ENCODE measurements around the gene CAMK1. TPM values are rescaled to one million over a fixed set of nuclear protein-coding genes. Genes with fewer than 3 reads are reported as not detected.

The CAMK1 gene
- polyA plus RNA-seq, 10 donors: 10.0 to 19.5 (median 14.5) TPM

DNA sequence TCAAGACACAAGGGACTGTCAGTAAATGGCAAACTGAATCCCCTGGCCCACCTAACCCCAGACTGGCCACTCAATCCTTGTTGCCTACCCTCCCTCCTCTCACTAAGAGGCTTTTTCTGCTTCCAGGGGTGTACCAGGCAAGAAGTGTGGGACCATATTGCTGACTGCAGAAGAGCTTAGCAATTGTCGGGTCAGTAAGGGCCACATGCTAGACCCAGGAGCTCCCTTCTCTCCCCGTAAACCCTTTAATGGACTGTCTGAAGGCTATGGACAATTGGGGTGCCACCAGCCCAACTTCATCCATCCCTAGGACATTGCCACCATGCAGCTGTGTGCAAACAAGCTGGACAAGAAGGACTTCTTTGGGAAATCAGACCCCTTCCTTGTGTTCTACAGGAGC is 57.3 kb downstream of the CAMK1 start:
- DNase-seq: no peak

DNA sequence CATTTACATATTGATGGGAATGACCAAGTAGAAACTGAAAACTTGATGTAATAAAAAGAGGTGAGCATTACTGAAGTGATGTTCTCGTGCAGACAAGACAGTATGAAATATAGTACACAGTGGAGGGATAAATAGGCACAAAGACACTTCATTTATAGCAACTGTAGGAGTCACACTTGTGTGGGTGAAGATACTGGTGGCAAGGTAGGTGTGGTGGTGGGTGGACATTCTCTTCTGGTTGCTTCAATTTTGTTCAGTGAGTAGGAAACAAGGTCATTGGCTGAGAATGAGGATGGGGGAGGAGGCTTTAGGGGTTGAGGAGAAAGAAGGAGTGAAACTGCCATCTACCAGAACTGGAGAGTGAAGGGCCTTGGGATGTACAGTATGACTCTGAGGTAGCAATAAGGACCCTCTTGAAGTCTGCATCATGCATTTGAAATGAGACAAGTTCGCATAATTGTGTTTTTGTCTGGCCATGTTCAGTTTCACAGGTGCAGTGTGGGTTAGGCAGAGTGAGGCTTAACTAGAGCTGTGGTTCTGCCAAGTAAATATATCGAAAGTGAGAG is 59.5 kb downstream of the CAMK1 start:
- DNase-seq: no peak

Other genes starting within 250 kb of the CAMK1 start
- under 1 TPM in 6 of 10 donors, not detected in 4; 0.03 to 0.08 (median 0.05) TPM for gene LHFPL4, start 216.1 kb downstream of the CAMK1 start, polyA plus RNA-seq (ENCODE audit: insufficient read length in 10 of 10)
- 10 to 100 TPM; 17.6 to 23.0 (median 18.2) TPM for gene MTMR14, start 120.4 kb downstream of the CAMK1 start, polyA plus RNA-seq (ENCODE audit: insufficient read length in 10 of 10)
- not detected for gene CPNE9, start 66.1 kb downstream of the CAMK1 start, polyA plus RNA-seq (ENCODE audit: insufficient read length in 10 of 10)
- 10 to 100 TPM; 10.8 to 17.3 (median 12.9) TPM for gene BRPF1, start 38.2 kb downstream of the CAMK1 start, polyA plus RNA-seq (ENCODE audit: insufficient read length in 10 of 10)
- gene OGG1, start 20.0 kb downstream of the CAMK1 start, polyA plus RNA-seq (ENCODE audit: insufficient read length in 10 of 10): 10 to 100 TPM; 22.3 to 42.0 (median 28.0) TPM
- gene TADA3, start 22.5 kb upstream of the CAMK1 start, polyA plus RNA-seq (ENCODE audit: insufficient read length in 10 of 10): 10 to 100 TPM; 49.2 to 56.4 (median 53.4) TPM
- 100 to 1,000 TPM in 1 of 10 donors, 10 to 100 TPM in 9; 58.5 to 101 (median 82.9) TPM for gene ARPC4, start 23.1 kb upstream of the CAMK1 start, polyA plus RNA-seq (ENCODE audit: insufficient read length in 10 of 10)
- gene TTLL3, start 40.3 kb upstream of the CAMK1 start, polyA plus RNA-seq (ENCODE audit: insufficient read length in 10 of 10): 10 to 100 TPM; 15.7 to 53.1 (median 23.5) TPM
- gene RPUSD3, start 74.1 kb upstream of the CAMK1 start, polyA plus RNA-seq (ENCODE audit: insufficient read length in 10 of 10): 10 to 100 TPM; 22.9 to 32.7 (median 27.8) TPM
- 1 to 10 TPM in 1 of 10 donors, under 1 TPM in 7, not detected in 2; 0.21 to 1.1 (median 0.41) TPM for gene CIDEC, start 110.3 kb upstream of the CAMK1 start, polyA plus RNA-seq (ENCODE audit: insufficient read length in 10 of 10)
- gene JAGN1, start 120.7 kb upstream of the CAMK1 start, polyA plus RNA-seq (ENCODE audit: insufficient read length in 10 of 10): 10 to 100 TPM; 24.6 to 33.7 (median 28.8) TPM
- gene IL17RE, start 132.9 kb upstream of the CAMK1 start, polyA plus RNA-seq (ENCODE audit: insufficient read length in 10 of 10): 10 to 100 TPM in 1 of 10 donors, 1 to 10 TPM in 8, under 1 TPM in 1; 0.97 to 14.4 (median 1.7) TPM
- gene IL17RC, start 147.2 kb upstream of the CAMK1 start, polyA plus RNA-seq (ENCODE audit: insufficient read length in 10 of 10): 10 to 100 TPM; 15.2 to 37.4 (median 22.1) TPM
- 10 to 100 TPM; 21.4 to 39.8 (median 29.4) TPM for gene CRELD1, start 163.9 kb upstream of the CAMK1 start, polyA plus RNA-seq (ENCODE audit: insufficient read length in 10 of 10)
- gene PRRT3, start 182.5 kb upstream of the CAMK1 start, polyA plus RNA-seq (ENCODE audit: insufficient read length in 10 of 10): 1 to 10 TPM in 9 of 10 donors, under 1 TPM in 1; 0.92 to 2.9 (median 1.7) TPM
- gene EMC3, start 216.9 kb upstream of the CAMK1 start, polyA plus RNA-seq (ENCODE audit: insufficient read length in 10 of 10): 10 to 100 TPM; 31.8 to 44.7 (median 39.0) TPM